GM21619 (cell line): ENCODE data around the gene SDC4.

ENCODE experiments used
- ATAC-seq: cut with Tn5 transposase; IDR thresholded peaks from one replicate; pipeline ENCODE4 v1.9.1; 2021; ENCODE audit not compliant: unreplicated experiment

SDC4 gene

GRCh38 chr20:45344168-45344860 is 3.9 kb downstream of the SDC4 start:
- ATAC-seq, result no peak

GRCh38 chr20:45343532-45344167 is 4.6 kb downstream of the SDC4 start:
- ATAC-seq, result no peak

- no peak for ATAC-seq
Observed at GRCh38 chr20:45342855-45343531, 5.2 kb downstream of the SDC4 start.

GRCh38 chr20:45341939-45342854 is 6.0 kb downstream of the SDC4 start:
- ATAC-seq, result no peak

GRCh38 chr20:45341579-45341938 is 6.7 kb downstream of the SDC4 start:
- ATAC-seq, result no peak

- ATAC-seq, result no peak
Observed at GRCh38 chr20:45340951-45341350, 7.3 kb downstream of the SDC4 start.

GRCh38 chr20:45340236-45340847 is 7.9 kb downstream of the SDC4 start:
- no peak for ATAC-seq

- ATAC-seq, result no peak
Observed at GRCh38 chr20:45339799-45340198, 8.4 kb downstream of the SDC4 start.

- no peak for ATAC-seq
Observed at GRCh38 chr20:45339084-45339483, 9.1 kb downstream of the SDC4 start.

- no peak for ATAC-seq
Observed at GRCh38 chr20:45338121-45339030, 9.8 kb downstream of the SDC4 start.

GRCh38 chr20:45337367-45338120 is 10.7 kb downstream of the SDC4 start:
- ATAC-seq, result no peak

- no peak for ATAC-seq
Observed at GRCh38 chr20:45336530-45337366, 11.5 kb downstream of the SDC4 start.

GRCh38 chr20:45330476-45330875 is 17.7 kb downstream of the SDC4 start:
- ATAC-seq, result no peak

GRCh38 chr20:45329497-45330319 is 18.5 kb downstream of the SDC4 start:
- no peak for ATAC-seq

GRCh38 chr20:45328451-45328850 is 19.8 kb downstream of the SDC4 start:
- no peak for ATAC-seq

- ATAC-seq, result no peak
Observed at GRCh38 chr20:45325371-45325770, 22.9 kb downstream of the SDC4 start.

- no peak for ATAC-seq
Observed at GRCh38 chr20:45323731-45324130, 24.5 kb downstream of the SDC4 start.
